Lung microvascular endothelial cell (primary cell): ENCODE data around the gene SLF2. TPM values are rescaled to one million over a fixed set of nuclear protein-coding genes. Genes with fewer than 3 reads are reported as not detected.

Experiments used
- DNase-seq, 2 donors: peaks; one replicate each; pipeline versions ENCODE4 v3.0.0 to v3.0.0-alpha.2; 2010; ENCODE audit warnings: low read depth in 2 of 2
- total RNA-seq: library from RNA; depleted of rRNA; stranded (reverse); fragments of >200 nt; gene quantifications from 2 replicates; pipeline ENCODE4 v1.2.1, GENCODE V29; 2014

SLF2 gene
- total RNA-seq, 1 donor from 2014 or later, result 21.2 TPM

DNA sequence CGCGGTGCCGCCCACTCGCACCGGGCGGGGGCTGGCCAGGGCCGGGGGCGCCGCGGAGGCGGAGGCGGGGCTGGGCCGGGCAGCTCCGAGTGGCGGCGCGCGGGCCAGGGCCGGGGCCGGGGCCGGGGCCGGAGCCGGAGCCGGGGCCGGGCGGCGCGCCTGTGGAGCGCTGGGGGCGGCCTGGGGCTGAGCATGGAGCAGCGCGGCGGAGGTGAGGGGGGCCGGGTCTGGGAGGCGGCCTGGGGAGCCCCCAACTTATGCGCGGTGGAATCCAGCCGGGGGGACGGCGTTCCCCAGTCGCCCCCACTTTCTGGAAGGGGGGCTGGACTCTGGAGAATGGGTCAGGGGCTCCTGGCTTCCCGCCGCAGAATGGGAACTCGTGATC lies 87.0 kb downstream of the SLF2 start, which contains the start of gene LZTS2:
Gene LZTS2, plus strand, starts transcription at position 67 of the 385 bp plus-strand sequence. CDS start 2,731 bp downstream, outside the sequence.
- DNase-seq, result no peak

DNA sequence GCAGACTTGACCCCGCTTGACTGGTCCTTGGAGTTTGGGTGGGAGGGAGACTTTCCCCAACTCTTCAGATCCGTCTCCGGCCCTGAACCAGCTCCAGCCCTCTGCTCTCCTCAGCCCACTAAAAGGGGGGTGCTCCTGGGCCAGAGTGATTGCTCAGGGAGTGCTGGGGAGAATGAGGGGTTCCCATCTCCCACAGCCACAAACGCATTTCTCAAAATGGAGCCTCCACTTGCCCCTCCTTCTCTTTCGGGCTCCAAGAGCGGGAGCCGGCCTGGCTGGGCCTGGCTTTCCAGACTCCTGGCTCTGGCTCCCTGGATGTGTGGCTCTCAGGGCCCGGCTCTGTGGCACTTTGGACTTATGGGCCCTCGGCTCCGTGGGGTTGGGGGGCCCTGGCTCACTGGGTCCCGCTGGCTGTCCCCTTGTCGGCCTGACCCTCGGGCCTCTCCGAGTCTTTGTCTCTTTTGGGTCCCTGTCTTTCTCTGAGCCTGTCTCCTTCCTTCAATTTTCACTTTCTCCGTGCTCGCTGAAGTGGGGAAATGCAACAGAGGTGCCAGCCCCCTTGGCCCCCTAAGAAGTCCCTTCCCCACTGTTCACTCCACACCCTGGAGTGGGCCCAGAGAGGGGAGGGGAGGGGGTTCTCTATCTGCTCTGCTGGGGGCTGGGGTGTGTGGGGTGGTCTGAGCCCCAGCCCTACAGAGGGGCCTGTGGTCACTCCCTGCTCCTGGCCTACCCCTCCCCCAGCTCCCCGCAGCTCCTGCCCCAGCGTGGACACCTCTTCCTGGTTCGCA lies 87.6 kb downstream of the SLF2 start:
- peak; percentile 31 to 34 for DNase-seq

DNA sequence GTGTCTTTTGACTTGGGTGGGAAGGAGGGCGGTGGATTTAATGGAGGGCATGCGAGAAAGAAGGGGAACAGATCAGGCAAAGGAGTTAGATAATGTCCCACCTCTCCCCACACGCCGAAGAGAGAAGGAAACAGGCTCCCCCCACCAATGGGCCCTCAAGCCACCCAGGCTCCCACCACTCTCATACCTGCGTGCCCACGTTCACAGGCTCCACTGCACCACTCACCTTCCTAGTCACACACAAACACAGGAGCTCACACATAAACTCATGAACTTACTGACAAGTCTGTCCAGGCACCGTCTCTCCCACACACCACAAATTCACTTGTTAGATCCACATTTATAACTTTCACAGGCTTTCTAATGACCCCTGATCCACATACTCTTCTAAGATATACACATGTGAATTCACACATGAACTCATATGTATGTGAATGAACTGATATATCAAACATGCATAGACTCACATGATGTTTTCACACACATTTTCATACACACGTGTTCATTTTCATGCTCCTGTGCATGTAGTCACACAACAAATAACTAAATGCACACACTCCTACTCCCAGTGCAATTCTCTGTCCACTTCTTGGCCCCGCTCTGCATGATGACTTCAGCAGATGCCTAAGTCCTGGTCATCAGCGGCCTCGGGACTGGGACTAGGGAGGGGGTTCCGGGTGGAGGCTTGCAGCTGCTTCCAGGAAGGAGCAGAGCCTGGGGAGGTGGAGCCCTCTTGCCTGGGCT lies 88.3 kb downstream of the SLF2 start:
- DNase-seq, result peak; percentile 51 to 97

DNA sequence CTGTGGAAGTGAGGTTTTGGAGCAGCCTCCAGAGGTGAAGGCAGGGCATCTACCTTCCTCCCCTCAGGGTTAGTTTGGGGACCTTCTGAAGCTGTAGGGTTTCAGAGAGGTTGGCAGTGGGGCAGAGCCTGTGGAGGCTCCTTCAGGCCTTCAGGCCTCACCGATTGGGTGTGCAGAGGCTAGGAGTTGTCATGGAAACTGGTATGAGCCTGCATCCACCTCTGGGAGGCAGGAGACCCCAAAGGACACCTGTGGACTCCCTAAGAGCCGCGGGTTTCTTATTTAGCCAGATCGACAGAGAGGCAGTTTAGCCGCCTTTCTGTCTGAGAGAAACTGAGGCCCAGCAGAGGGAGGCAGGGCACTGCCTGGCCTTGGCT lies 88.9 kb downstream of the SLF2 start:
- DNase-seq, result no peak

DNA sequence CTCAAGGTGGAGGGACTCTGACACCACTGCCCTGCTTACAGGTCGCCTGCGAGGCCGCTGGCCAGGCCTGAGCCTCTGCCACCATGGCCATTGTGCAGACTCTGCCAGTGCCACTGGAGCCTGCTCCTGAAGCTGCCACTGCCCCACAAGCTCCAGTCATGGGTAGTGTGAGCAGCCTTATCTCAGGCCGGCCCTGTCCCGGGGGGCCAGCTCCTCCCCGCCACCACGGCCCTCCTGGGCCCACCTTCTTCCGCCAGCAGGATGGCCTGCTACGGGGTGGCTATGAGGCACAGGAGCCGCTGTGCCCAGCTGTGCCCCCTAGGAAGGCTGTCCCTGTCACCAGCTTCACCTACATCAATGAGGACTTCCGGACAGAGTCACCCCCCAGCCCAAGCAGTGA lies 89.7 kb downstream of the SLF2 start:
- DNase-seq, result no peak

DNA sequence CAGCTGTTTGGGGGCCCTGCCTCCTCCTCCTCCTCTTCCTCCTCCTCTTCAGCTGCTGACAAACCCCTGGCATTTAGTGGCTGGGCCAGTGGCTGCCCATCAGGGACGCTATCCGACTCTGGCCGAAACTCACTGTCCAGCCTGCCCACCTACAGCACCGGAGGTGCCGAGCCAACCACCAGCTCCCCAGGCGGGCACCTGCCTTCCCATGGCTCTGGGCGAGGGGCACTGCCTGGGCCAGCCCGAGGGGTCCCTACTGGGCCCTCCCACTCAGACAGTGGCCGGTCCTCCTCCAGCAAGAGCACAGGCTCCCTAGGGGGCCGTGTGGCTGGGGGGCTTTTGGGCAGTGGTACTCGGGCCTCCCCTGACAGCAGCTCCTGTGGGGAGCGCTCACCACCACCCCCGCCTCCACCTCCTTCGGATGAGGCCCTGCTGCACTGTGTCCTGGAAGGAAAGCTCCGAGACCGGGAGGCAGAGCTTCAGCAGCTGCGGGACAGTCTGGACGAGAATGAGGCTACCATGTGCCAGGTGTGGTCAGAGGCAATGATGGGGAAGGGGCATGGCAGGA lies 91.0 kb downstream of the SLF2 start:
- no peak for DNase-seq

DNA sequence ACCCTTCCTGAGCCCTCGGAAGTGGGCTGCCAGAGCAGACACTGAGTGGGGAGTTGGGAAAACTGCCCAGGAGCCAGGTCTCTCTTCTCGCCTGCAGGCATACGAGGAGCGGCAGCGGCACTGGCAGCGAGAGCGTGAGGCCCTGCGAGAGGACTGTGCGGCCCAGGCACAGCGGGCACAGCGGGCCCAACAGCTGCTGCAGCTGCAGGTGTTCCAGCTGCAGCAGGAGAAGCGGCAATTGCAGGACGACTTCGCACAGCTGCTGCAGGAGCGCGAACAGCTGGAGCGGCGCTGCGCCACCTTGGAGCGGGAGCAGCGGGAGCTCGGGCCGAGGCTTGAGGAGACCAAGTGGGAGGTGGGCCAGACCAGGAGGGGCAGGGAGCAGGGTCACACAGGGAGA lies 92.6 kb downstream of the SLF2 start:
- DNase-seq, result no peak

DNA sequence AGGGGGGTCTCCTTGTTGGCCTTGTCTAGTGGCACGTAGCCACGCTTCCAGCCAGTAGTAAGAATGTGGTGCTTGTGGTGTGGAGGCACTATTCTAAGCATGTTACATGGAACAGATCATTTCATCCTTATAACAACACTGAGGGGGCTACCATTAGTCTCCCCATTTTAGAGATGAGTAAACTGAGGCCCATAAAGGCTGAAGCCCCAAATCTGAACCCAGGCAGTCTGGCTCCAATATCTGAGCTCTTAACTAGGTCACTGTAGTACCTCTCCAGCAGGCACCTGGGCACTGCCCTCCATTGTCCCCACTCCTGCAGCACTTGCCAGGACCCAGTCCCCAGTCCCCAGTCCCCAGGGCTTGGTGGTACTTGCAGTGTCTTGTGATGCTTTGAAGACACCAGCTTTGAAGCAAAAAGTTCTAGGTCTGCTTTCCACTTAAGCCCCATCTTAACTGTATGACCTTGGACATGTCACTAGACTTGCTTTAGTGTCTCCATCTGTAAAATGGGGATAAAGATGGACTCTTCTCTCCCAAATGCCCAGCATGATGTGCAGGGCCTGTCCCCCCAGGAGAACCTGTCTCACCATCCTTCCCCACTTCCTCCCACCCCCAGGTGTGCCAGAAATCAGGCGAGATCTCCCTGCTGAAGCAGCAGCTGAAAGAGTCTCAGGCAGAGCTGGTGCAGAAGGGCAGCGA lies 93.3 kb downstream of the SLF2 start:
- no peak for DNase-seq

DNA sequence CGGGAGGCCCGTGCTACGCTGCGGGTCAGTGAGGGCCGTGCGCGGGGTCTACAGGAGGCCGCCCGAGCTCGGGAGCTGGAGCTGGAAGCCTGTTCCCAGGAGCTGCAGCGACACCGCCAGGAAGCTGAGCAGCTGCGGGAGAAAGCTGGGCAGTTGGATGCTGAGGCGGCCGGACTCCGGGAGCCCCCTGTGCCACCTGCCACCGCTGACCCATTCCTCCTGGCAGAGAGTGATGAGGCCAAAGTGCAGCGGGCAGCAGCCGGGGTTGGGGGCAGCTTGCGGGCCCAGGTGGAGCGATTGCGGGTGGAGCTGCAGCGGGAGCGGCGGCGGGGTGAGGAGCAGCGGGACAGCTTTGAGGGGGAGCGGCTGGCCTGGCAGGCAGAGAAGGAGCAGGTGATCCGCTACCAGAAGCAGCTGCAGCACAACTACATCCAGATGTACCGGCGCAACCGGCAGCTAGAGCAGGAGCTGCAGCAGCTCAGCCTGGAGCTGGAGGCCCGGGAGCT lies 93.9 kb downstream of the SLF2 start:
- DNase-seq, result no peak

DNA sequence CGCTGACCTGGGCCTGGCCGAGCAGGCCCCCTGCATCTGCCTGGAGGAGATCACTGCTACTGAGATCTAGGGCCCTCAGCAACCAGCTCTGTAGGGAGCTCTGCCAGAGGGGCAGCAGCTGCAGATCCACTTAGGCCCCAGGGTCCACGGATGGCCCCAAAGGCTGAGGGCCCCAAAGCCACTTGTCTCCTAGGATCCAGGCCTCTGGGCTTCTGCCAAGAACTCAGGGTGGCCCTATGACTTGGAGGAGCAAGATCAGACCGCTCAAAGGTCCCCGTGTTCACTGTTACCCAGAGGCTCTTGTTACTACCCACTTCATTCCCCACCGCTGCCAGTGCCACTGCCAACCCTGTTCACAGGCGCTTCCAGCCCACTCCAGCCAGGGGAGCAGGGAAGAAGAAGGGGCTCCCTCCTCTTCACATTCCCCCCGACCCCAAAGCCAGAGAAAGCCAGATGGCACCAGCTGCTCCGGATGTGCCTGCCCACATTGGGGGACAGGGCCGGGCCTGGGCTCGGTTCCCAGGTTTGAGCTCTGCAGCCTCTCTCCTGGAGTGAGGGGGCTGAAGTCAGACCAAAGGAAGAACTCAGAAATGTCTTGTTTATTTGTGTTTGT lies 94.4 kb downstream of the SLF2 start:
- no peak for DNase-seq

DNA sequence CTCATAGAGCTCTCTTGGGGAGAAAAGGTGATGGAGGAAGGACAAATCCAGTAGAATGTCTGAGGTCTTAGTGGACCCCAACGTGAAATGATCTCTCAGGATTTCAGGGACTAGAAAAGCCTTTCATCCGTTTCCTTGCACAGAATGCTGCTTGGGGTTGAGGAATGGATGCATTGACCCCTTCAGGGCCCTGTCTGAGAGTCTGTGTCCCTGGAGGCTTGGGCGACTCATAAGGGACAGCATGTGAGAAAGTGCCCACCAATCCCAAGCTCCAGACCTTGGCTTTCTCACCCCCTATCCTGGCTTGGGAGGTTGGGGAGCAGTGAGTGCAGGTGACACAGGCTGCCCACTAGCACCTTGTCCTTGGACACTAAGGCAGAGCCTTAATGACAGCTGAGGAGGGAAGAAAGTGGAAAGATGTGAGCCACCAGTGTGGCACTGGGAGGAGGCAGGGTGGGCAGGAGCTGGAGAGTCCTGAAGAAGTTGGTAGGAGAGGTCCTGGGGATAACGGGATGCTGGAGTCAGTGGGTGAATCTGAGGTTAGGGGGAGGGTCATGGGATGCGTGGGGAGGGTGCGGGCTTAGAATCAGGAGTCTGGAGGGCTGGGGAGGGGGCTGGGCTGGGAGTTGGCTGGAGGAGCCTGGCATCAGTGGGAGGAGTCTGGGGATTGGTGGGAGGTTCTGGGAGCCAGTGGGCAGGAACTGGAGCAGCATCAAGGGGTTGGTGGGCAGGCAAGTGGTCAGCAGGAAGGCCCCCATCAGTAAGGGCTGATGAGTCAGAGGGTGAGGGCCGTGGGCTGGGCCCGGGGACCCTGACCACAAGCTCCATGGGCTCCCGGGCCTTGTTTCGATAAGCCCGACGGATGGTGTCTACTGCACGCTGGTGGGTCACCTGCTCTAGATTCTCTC lies 95.4 kb downstream of the SLF2 start:
- no peak for DNase-seq

DNA sequence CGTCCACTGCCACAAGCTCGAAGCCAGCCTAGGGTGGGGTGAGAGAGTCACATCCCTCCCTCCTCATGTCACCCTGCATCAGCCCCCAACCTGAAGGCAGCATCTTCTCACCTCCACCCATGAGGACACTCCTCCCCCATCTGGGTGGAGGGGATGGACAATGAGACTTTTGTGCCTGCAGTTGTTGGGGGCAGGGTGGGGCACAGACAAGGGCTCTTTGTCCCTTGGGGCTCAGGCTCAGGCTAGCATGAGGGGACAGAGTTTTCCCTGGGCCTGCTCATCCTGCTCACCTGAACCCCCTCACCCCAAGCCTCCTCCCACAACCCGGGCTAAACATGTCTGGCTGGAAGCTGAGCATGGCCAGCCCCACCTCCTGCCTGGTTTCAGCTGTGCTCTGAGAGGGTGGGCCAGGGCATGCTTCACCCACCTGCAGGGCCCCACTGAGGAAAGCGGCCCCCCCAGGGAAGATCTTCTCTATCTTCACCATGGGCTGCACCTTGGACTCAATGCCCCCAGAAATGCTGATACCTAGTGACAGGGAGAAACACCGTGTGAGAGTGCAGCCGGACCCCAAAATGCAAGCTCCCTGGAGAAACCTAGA lies 96.2 kb downstream of the SLF2 start:
- no peak for DNase-seq

DNA sequence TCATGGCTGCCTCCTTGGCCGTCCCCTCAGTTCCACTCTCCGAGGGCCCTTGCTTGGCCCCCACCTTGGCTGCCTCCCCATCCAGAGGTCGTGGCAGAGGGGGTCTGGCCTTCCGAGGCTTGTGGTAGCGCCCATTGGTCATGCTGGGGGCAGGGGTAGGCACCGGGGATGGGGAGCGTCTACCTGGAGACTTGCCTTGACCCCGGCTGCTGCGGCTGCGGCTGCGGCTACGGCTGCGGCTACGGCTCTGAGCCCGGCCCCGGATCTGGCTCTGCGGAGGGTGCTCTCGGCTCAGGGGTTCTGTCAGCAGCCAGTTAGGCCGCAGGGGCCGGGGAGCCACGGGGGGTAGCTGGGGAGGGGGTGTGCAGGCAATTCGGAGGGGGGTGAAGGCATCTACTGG lies 97.6 kb downstream of the SLF2 start:
- DNase-seq, result no peak

DNA sequence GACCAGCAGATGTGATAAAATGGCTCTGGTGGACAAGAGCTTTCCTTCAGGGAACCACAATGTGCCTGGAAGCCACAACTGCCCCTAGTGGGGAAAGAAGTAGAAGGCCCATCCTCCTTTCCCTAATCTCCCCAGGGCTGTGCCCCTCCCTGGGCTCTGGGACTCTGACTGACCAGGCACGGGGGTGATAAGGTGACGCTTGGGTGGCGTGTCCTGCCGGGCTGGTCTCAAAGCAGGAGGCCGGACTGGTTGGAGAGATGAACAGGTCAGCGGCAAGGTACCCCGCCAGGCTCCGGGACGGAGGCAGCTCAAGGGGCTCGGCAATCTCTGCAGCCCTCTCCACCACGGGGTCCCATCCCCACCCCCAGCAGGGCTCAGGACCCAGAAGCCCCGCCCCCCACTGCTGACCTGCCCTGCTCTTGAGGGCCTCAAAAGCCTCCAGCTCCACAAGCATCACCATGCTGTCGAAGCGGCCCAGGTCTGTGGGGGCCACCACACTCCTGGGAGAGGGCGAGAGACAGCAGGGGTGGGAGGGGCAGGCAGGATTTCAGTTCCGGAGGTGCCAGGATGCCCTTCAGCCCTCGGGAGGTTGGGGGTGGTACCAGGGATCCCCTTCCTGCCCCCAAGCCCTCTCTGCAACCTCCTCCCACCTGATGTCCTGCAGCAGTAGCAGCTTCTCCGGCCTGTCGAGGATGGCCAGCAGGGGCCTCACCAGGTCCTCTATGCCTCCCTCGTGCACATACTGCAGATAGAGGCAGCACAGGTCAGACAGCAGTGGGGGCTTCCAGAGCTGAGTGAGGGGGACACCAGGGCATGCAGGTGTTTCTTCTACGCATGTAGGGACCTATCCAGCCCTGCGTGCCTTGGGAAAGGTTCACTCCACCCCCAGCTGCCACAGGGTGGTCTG lies 99.0 kb downstream of the SLF2 start:
- DNase-seq, result peak in 1 of 2 donors; percentile 30

DNA sequence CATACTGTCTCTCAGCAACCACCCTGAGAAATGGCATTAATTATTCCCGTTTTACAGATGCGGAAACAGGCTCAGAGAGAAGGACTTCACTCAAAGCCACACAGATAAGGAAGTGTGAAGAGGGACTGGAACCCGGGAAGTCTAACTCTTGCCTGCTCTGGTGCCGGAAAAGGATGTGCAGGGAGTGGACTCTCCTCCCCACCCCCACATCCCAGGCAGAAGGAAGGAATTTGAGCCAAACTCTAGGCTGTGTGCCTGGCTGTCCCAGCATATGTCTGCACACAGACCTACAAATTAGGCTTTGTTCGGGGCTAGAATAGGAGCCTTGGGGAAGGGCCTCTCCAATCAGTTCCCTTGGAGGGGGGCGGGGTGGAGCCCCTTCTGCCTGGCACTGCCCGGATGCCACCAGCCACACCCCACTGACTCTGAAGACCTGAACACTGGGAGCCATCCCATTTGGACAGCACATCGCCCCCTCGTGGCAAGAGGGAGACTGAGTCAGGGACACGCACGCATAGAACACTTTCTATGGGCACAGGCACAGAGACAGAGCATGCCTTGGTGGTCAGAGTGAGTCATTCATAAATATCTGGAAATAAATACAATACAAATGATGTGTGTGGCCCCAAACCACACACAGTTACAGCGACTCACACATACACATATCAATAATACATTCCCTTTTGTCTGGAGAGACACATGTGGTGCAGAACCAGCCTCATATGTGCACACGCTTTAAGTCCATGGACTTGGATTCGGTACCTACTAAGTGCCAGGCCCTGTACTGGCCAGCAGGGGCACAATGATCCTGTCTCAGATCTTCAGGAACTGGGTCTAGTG lies 100.0 kb downstream of the SLF2 start:
- peak; percentile 91 to 92 for DNase-seq

DNA sequence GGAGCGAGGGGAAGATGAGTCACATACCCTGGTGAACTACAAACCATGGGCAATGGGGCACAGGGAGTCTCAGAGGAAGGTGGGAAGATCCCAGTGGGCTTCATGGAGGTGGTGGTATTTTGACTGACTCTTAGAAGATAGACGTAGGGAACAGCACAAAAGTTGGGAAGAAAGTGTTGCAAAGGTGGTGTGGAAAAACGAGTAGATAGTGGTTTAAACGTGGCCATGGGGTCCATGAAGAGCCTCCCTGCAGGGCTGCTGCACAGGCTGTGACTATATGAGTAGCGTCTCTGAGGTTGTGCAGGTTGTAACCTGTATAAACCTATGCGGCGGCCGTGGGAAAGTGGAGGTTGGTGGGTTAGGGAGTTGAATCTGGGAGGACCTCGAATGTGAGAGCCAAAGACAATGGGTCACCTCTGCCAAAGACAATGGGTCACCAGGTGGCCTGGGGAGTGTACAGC lies 100.6 kb downstream of the SLF2 start:
- DNase-seq, result no peak

DNA sequence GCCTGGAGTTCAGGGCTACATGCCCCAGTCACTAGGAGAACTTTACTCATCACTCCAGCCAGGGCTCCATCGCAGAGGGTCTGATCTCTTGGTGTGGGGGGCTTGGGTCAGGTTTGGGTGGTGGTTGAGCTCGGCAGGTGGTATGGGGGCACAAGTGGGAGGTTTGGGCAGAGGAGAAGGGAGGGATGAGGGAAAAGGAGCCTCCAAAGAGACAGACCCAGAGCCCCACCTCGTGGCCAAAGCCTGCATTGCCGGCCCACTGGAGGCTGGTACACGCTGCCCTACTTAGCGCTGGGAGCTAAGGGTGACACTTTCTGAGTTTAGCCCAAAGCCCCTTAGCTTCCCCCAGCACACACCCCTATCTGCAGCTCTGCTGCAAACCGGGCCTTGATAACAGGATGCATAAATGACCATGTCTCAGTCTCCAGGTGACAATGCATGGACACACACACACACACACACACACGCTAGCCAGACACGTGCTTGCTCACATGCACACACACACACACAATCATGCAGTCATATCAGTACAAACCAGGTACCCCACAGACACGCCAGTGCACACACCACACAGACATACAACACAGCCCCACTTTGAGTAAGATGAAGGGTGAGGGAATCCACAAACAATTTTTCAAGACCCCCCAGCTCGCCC lies 101.6 kb downstream of the SLF2 start:
- peak; percentile 63 to 71 for DNase-seq
